Esophagus muscularis mucosa (tissue), 3 donors: Measurements from ENCODE around the gene KNOP1.

ENCODE experiments used
- POLR2A ChIP-seq: fragments of 450-650 bp; IDR thresholded peaks from one replicate; pipeline ENCODE4 v1.6.1; 2017; ENCODE audit warnings: antibody characterized with exemption, moderate library complexity, mild to moderate bottlenecking, low read depth
- POLR2AphosphoS5 ChIP-seq, 2 donors: sonication (generic); formaldehyde crosslinking; IDR thresholded peaks; one replicate each; pipeline ENCODE4 v1.6.1; 2017; ENCODE audit warnings: antibody characterized with exemption in 2 of 2
- TF ChIP-seq, protein P1 (sequence below), 3 experiments: fragments of 200-600 bp in 2 of 3; fragments of 450-650 bp in 1 of 3; sonication (generic) in 2 of 3; IDR thresholded peaks; one replicate each; pipeline ENCODE4 v1.5.1; 2017 to 2019; ENCODE audit warnings: antibody characterized with exemption in 3 of 3, mild to moderate bottlenecking in 2 of 3, moderate library complexity in 1 of 3

DNA sequence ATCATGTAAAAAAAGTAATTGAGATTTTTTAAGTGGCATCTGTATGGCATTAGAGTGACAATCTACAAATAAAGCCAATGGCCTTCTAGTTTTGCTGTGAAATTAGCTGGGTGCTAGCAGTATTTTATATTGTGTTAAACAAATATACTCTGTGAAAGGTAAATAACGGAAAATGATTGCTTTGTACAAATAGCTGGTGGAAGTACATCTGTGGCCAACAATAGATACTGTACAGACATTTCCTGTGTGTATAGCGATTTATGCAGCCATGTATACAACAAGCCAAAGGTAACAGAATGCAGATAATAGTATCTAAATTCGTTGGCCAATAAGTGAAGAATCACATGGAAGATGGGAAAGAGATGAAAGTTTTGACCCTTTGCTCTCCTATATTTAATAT is 26.6 kb upstream of the KNOP1 start:
- TF ChIP-seq, protein P1, sequence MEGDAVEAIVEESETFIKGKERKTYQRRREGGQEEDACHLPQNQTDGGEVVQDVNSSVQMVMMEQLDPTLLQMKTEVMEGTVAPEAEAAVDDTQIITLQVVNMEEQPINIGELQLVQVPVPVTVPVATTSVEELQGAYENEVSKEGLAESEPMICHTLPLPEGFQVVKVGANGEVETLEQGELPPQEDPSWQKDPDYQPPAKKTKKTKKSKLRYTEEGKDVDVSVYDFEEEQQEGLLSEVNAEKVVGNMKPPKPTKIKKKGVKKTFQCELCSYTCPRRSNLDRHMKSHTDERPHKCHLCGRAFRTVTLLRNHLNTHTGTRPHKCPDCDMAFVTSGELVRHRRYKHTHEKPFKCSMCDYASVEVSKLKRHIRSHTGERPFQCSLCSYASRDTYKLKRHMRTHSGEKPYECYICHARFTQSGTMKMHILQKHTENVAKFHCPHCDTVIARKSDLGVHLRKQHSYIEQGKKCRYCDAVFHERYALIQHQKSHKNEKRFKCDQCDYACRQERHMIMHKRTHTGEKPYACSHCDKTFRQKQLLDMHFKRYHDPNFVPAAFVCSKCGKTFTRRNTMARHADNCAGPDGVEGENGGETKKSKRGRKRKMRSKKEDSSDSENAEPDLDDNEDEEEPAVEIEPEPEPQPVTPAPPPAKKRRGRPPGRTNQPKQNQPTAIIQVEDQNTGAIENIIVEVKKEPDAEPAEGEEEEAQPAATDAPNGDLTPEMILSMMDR (IDR thresholded peaks at IDR 0.05): no peak
- TF ChIP-seq POLR2A: no peak
- no peak for TF ChIP-seq POLR2AphosphoS5 (IDR thresholded peaks at IDR 0.05)
